Astrocyte (in vitro differentiated cells and primary cell): ENCODE measurements around the gene SNRPD2.

ENCODE experiments used
- EZH2 ChIP-seq: IDR thresholded peaks from 2 replicates; pipeline ENCODE4 v1.6.1; 2012; ENCODE audit warnings: mild to moderate bottlenecking, low read length, inconsistent platforms; ENCODE audit not compliant: insufficient read depth
- TF ChIP-seq, protein P1 (sequence below): IDR thresholded peaks from 2 replicates; pipeline ENCODE4 v1.5.1; 2011; ENCODE audit warnings: low read depth, mild to moderate bottlenecking, inconsistent platforms, low read length, moderate library complexity; ENCODE audit not compliant: insufficient read depth

DNA sequence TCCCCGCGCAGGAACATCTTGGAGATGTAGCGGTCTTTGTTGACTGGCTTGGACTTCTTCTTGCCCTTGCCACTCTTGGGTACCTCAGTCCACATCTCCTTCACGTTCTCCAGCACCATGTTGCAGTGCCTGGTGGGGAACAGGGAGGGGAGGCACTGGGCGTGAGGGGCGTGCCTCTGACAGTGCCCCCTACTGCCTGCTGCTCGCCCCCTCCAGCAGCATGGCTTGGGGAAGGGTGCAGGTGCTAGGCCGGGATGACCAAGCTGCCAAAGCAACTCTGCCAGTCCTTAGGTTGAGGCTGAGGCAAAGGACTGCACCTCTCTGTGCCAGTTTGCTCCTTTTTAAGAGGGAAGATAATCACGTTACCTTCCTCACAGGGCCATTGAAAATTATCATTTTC lies 4.2 kb downstream of the SNRPD2 start:
- TF ChIP-seq, protein P1, sequence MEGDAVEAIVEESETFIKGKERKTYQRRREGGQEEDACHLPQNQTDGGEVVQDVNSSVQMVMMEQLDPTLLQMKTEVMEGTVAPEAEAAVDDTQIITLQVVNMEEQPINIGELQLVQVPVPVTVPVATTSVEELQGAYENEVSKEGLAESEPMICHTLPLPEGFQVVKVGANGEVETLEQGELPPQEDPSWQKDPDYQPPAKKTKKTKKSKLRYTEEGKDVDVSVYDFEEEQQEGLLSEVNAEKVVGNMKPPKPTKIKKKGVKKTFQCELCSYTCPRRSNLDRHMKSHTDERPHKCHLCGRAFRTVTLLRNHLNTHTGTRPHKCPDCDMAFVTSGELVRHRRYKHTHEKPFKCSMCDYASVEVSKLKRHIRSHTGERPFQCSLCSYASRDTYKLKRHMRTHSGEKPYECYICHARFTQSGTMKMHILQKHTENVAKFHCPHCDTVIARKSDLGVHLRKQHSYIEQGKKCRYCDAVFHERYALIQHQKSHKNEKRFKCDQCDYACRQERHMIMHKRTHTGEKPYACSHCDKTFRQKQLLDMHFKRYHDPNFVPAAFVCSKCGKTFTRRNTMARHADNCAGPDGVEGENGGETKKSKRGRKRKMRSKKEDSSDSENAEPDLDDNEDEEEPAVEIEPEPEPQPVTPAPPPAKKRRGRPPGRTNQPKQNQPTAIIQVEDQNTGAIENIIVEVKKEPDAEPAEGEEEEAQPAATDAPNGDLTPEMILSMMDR: no peak
- TF ChIP-seq EZH2: no peak
